B cell (primary cell): ENCODE results near the gene SPOCK1. TPM values are rescaled to one million over a fixed set of nuclear protein-coding genes. Genes with fewer than 3 reads are reported as not detected.

Experiments
- ATAC-seq: fragments of 200-7000 bp; cut with Tn5 transposase; one replicate; pipeline ENCODE4 v1.10.0; 2021; ENCODE audit warnings: low read depth, mild to moderate bottlenecking, moderate number of reproducible peaks, moderate library complexity
- CTCF ChIA-PET: fragments of 350-600 bp; sonication (Branson Sonifier 250); formaldehyde crosslinking; loops from one replicate; lab custom pipeline; 2021; ENCODE audit warnings: antibody characterized with exemption, inconsistent platforms; lab: Charles Lee
- POLR2A ChIA-PET: fragments of 350-600 bp; sonication (Branson Sonifier 250); formaldehyde crosslinking; loops from one replicate; lab custom pipeline; 2021; ENCODE audit warnings: antibody characterized with exemption; lab: Charles Lee
- DNase-seq: peaks from one replicate; pipeline ENCODE4 v3.0.0; 2013
- H2AFZ ChIP-seq: 2 replicates; pipeline ENCODE4 v1.6.1; 2012; ENCODE audit warnings: mild to moderate bottlenecking, low read depth, low read length; ENCODE audit not compliant: insufficient read depth, poor library complexity, severe bottlenecking
- H3K27ac ChIP-seq, 2 donors: 1 replicate in 1 of 2; 2 replicates in 1 of 2; pipeline ENCODE4 v1.5.1; 2012 to 2013; ENCODE audit warnings: low read length in 2 of 2, mild to moderate bottlenecking in 2 of 2, moderate library complexity in 1 of 2
- H3K27me3 ChIP-seq, 4 experiments: fragments of 200-600 bp in 1 of 4; sonication (generic) in 1 of 4; replicated peaks in 1 of 4; 1 replicate in 2 of 4; 2 replicates in 2 of 4; pipeline versions ENCODE4 v1.6.1 to v1.7.0; 2013 to 2016; ENCODE audit warnings: low read length in 3 of 4, mild to moderate bottlenecking in 2 of 4, mixed read lengths in 1 of 4, moderate library complexity in 1 of 4; ENCODE audit not compliant: insufficient read depth in 4 of 4, control insufficient read depth in 3 of 4; ENCODE audit errors: control extremely low read depth in 1 of 4
- H3K36me3 ChIP-seq, 2 experiments: replicated peaks in 1 of 2; 1 replicate in 1 of 2; 2 replicates in 1 of 2; pipeline versions ENCODE4 v1.6.1 to v1.7.1; 2013; ENCODE audit warnings: low read length in 1 of 2; ENCODE audit not compliant: insufficient read depth in 2 of 2, control insufficient read depth in 1 of 2; ENCODE audit errors: control extremely low read depth in 1 of 2, extremely low read depth in 1 of 2
- H3K4me1 ChIP-seq, 2 donors: fragments of 200-600 bp in 1 of 2; sonication (generic) in 1 of 2; 1 replicate in 1 of 2; 2 replicates in 1 of 2; pipeline versions ENCODE4 v1.5.1 to v1.6.1; 2013 to 2017; ENCODE audit warnings: low read length in 2 of 2; ENCODE audit not compliant: control insufficient read depth in 2 of 2, insufficient read depth in 2 of 2
- H3K4me2 ChIP-seq: replicated peaks from 2 replicates; pipeline ENCODE3; 2012; ENCODE audit warnings: mild to moderate bottlenecking, low read depth, low read length; ENCODE audit not compliant: poor library complexity, severe bottlenecking
- H3K4me3 ChIP-seq, 5 experiments: fragments of 200-600 bp in 1 of 5; sonication (generic) in 1 of 5; 1 replicate in 3 of 5; 2 replicates in 2 of 5; pipeline versions ENCODE4 v1.5.1 to v1.7.0; 2011 to 2016; ENCODE audit warnings: low read length in 4 of 5, mild to moderate bottlenecking in 4 of 5, low read depth in 2 of 5, control low read depth in 1 of 5, moderate library complexity in 1 of 5; ENCODE audit not compliant: insufficient read depth in 1 of 5; ENCODE audit errors: control extremely low read depth in 1 of 5, extremely low read depth in 1 of 5
- H3K79me2 ChIP-seq: fragments of 200-600 bp; sonication (generic); one replicate; pipeline ENCODE4 v1.6.0; 2016; ENCODE audit warnings: low read length; ENCODE audit not compliant: control insufficient read depth, insufficient read depth
- H3K9ac ChIP-seq: fragments of 200-600 bp; sonication (generic); 2 replicates; pipeline ENCODE4 v1.6.1; 2017; ENCODE audit warnings: mild to moderate bottlenecking, low read length, moderate library complexity
- H3K9me3 ChIP-seq, 3 donors: one replicate each; pipeline versions ENCODE4 v1.6.1 to v1.7.1; 2013; ENCODE audit warnings: low read length in 2 of 3; ENCODE audit not compliant: control insufficient read depth in 2 of 3, insufficient read depth in 1 of 3; ENCODE audit errors: control extremely low read depth in 1 of 3
- H4K20me1 ChIP-seq: 2 replicates; pipeline ENCODE4 v1.6.0; 2012; ENCODE audit warnings: mild to moderate bottlenecking, low read length; ENCODE audit not compliant: insufficient read depth, control insufficient read depth, poor library complexity, severe bottlenecking
- H3K27ac Mint-ChIP-seq: one replicate; pipeline ENCODE4 v1.8.0; 2021; ENCODE audit warnings: mixed read lengths
- H3K27me3 Mint-ChIP-seq: one replicate; pipeline ENCODE4 v1.8.0; 2021; ENCODE audit warnings: mixed read lengths
- H3K4me1 Mint-ChIP-seq: one replicate; pipeline ENCODE4 v1.8.0; 2021; ENCODE audit warnings: mixed read lengths
- H3K4me3 Mint-ChIP-seq: one replicate; pipeline ENCODE4 v1.8.0; 2021; ENCODE audit warnings: mixed read lengths
- H3K9me3 Mint-ChIP-seq: one replicate; pipeline ENCODE4 v1.8.0; 2022; ENCODE audit warnings: mixed read lengths; ENCODE audit not compliant: insufficient read depth
- CTCF ChIP-seq: fragments of 200-600 bp; IDR thresholded peaks from one replicate; pipeline ENCODE4 v1.8.0; 2022; ENCODE audit warnings: antibody characterized with exemption, mild to moderate bottlenecking
- EZH2 ChIP-seq: IDR thresholded peaks from 2 replicates; pipeline ENCODE4 v1.6.1; 2012; ENCODE audit warnings: borderline replicate concordance, low read depth, mild to moderate bottlenecking, moderate library complexity, low read length; ENCODE audit not compliant: insufficient read depth, poor library complexity, severe bottlenecking
- WGBS: methylation state at CpG from one replicate; pipeline ENCODE4 v1.1.5; 2013; ENCODE audit warnings: missing lambda C conversion rate; ENCODE audit not compliant: insufficient coverage; 5-methylcytosine and 5-hydroxymethylcytosine counted together
- intact Hi-C: fragments of 100-400 bp; cut with micrococcal nuclease; formaldehyde crosslinking; loops from one replicate; pipeline ENCODE4 v1.10.0; 2022
- polyA plus RNA-seq: library from polyadenylated mRNA; depleted of rRNA; stranded (reverse); fragments of >200 nt; gene quantifications from 2 replicates; pipeline ENCODE4 v1.2.3, GENCODE V29; 2012
- total RNA-seq, 2 donors: library from RNA; stranded (reverse); fragments of 120-200 nt in 1 of 2; gene quantifications; 1 replicate in 1 of 2; 2 replicates in 1 of 2; pipeline versions ENCODE4 v1.2.3 to v1.2.4, GENCODE V29; 2013 to 2022

SPOCK1 gene
- total and polyA plus RNA-seq, 2 donors (not counting 1 experiment from before 2014, with no cell fraction given) = not detected

- POLR2A ChIA-PET = no interaction called here
- DNase-seq (no peak), ATAC-seq (no peak)
- Mint-ChIP-seq H3K4me3 (no peak overlapping the region), H3K27ac (no peak overlapping the region), H3K27me3 (no peaks in the 10 kb centered on the region), H3K9me3 (no peaks in the 10 kb centered on the region), H3K4me1 (no peaks in the 10 kb centered on the region)
- Histone ChIP-seq H4K20me1 (no peaks in the 10 kb centered on the region), H3K27me3 (no peaks in the 10 kb centered on the region), H3K9me3 (peaks cover 0 to 6% (median 0%) of the 10 kb centered on the region in 3 donors), H3K79me2 (no peaks in the 10 kb centered on the region), H3K36me3 (no peaks in the 10 kb centered on the region), H3K4me1 (no peaks in the 10 kb centered on the region), H3K4me2 (no peak overlapping the region), H2AFZ (no peak overlapping the region), H3K4me3 (no peak overlapping the region), H3K9ac (no peak overlapping the region), H3K27ac (no peak overlapping the region)
- CTCF ChIA-PET = no interaction called here
- TF ChIP-seq CTCF = no peak
- TF ChIP-seq EZH2 = no peak
- 88% methylated on average over 3 of the region's 7 CpGs for WGBS
- intact Hi-C loops = no loop called here
Observed at GRCh38 chr5:137001026-137001569, 498.0 kb downstream of the SPOCK1 start.

- WGBS = 95% methylated on average over 3 of the region's 5 CpGs
- intact Hi-C loops = no loop called here
- Mint-ChIP-seq H3K4me1 (no peaks in the 10 kb centered on the region), H3K4me3 (no peak overlapping the region), H3K27me3 (no peaks in the 10 kb centered on the region), H3K9me3 (no peaks in the 10 kb centered on the region), H3K27ac (no peak overlapping the region)
- ChIA-PET CTCF (no interaction called here), POLR2A (no interaction called here)
- Histone ChIP-seq H3K27ac (no peak overlapping the region), H3K9me3 (peaks cover 0 to 6% (median 0%) of the 10 kb centered on the region in 3 donors), H3K79me2 (no peaks in the 10 kb centered on the region), H4K20me1 (no peaks in the 10 kb centered on the region), H3K27me3 (no peaks in the 10 kb centered on the region), H3K4me2 (no peak overlapping the region), H3K36me3 (no peaks in the 10 kb centered on the region), H3K9ac (no peak overlapping the region), H3K4me1 (no peaks in the 10 kb centered on the region), H3K4me3 (no peak overlapping the region), H2AFZ (no peak overlapping the region)
- DNase-seq = no peak
- TF ChIP-seq EZH2 (no peak), CTCF (no peak)
- no peak for ATAC-seq
Observed at GRCh38 chr5:136999787-137000186, 499.3 kb downstream of the SPOCK1 start.
